H1 (cell line): ENCODE results near the gene KSR2. TPM values are rescaled to one million over a fixed set of nuclear protein-coding genes. Genes with fewer than 3 reads are reported as not detected.

Source experiments
- CTCF ChIA-PET: fragments of 300-600 bp; sonication (Branson Sonifier 250); formaldehyde crosslinking; loops from one replicate; lab custom pipeline; 2021; ENCODE audit not compliant: partially characterized antibody; lab: Charles Lee
- POLR2A ChIA-PET: fragments of 300-600 bp; sonication (Branson Sonifier 250); formaldehyde crosslinking; loops from one replicate; lab custom pipeline; 2021; ENCODE audit warnings: inconsistent platforms; ENCODE audit not compliant: partially characterized antibody; lab: Charles Lee
- DNase-seq, 2 experiments: peaks; one replicate each; pipeline versions ENCODE4 v3.0.0 to v3.0.0-alpha.2; 2010 to 2022; ENCODE audit warnings: low spot score in 2 of 2, low read depth in 1 of 2, mixed read lengths in 1 of 2
- FAIRE-seq: peaks from 2 replicates; lab custom pipeline; 2011; peaks lifted over from hg19 to GRCh38; lab: Jason Lieb, UNC
- H2AFZ ChIP-seq: 2 replicates; pipeline ENCODE4 v1.8.1; 2012; ENCODE audit warnings: low read length, inconsistent platforms
- H2AK5ac ChIP-seq: 2 replicates; pipeline ENCODE4 v1.6.1; 2013; ENCODE audit warnings: low read depth, low read length
- H2BK120ac ChIP-seq: replicated peaks from 2 replicates; pipeline ENCODE3; 2013; ENCODE audit warnings: low read depth, low read length, inconsistent platforms
- H2BK12ac ChIP-seq: 2 replicates; pipeline ENCODE4 v1.6.1; 2013; ENCODE audit warnings: low read depth, low read length
- H2BK15ac ChIP-seq: 2 replicates; pipeline ENCODE4 v1.6.1; 2013; ENCODE audit warnings: low read length
- H2BK20ac ChIP-seq: 2 replicates; pipeline ENCODE4 v1.6.1; 2013; ENCODE audit warnings: low read length
- H2BK5ac ChIP-seq: 2 replicates; pipeline ENCODE4 v1.6.1; 2013; ENCODE audit warnings: low read depth, low read length
- H3K14ac ChIP-seq: 2 replicates; pipeline ENCODE4 v1.6.1; 2013; ENCODE audit warnings: inconsistent platforms; ENCODE audit not compliant: insufficient read length
- H3K18ac ChIP-seq: 2 replicates; pipeline ENCODE4 v1.6.1; 2013; ENCODE audit warnings: low read length; ENCODE audit errors: extremely low read depth
- H3K23ac ChIP-seq: 2 replicates; pipeline ENCODE4 v1.6.1; 2013; ENCODE audit warnings: inconsistent platforms; ENCODE audit not compliant: insufficient read length
- H3K23me2 ChIP-seq: 2 replicates; pipeline ENCODE4 v1.6.1; 2013; ENCODE audit warnings: low read depth, low read length
- H3K27ac ChIP-seq: 2 replicates; pipeline ENCODE4 v1.6.1; 2011; ENCODE audit warnings: low read depth, low read length, inconsistent platforms
- H3K27me3 ChIP-seq, 4 experiments: replicated peaks in 1 of 4; 1 replicate in 1 of 4; 2 replicates in 3 of 4; pipeline versions ENCODE4 v1.6.1 to v1.8.1; 2011 to 2013; ENCODE audit warnings: low read length in 3 of 4, mild to moderate bottlenecking in 3 of 4, inconsistent platforms in 2 of 4, mixed read lengths in 2 of 4, moderate library complexity in 1 of 4; ENCODE audit not compliant: control insufficient read depth in 3 of 4, insufficient read depth in 3 of 4; ENCODE audit errors: extremely low read depth in 1 of 4
- H3K36me3 ChIP-seq, 4 experiments: 2 replicates each; pipeline versions ENCODE4 v1.6.1 to v1.8.1; 2011 to 2013; ENCODE audit warnings: mild to moderate bottlenecking in 4 of 4, low read length in 3 of 4, moderate library complexity in 2 of 4, control low read depth in 1 of 4, inconsistent platforms in 1 of 4; ENCODE audit not compliant: insufficient read depth in 4 of 4, control insufficient read depth in 2 of 4
- H3K4ac ChIP-seq: replicated peaks from 2 replicates; pipeline ENCODE3; 2013; ENCODE audit warnings: low read length, low read depth, mixed read lengths, inconsistent platforms; ENCODE audit not compliant: insufficient read length
- H3K4me1 ChIP-seq, 4 experiments: replicated peaks in 1 of 4; 1 replicate in 1 of 4; 2 replicates in 3 of 4; pipeline versions ENCODE4 v1.6.1 to v1.8.1; 2011 to 2013; ENCODE audit warnings: low read length in 3 of 4, inconsistent platforms in 2 of 4, mixed read lengths in 1 of 4; ENCODE audit not compliant: insufficient read depth in 4 of 4, control insufficient read depth in 3 of 4
- H3K4me2 ChIP-seq, 2 experiments: 2 replicates each; pipeline versions ENCODE4 v1.6.1 to v1.8.1; 2011 to 2013; ENCODE audit warnings: low read depth in 2 of 2, low read length in 2 of 2, control low read depth in 1 of 2, inconsistent platforms in 1 of 2, mild to moderate bottlenecking in 1 of 2; ENCODE audit not compliant: insufficient read depth in 1 of 2
- H3K4me3 ChIP-seq, 4 experiments: fragments of 200-600, 300-600 bp in 1 of 4; sonication (generic), shearing (Covaris generic), sonication (Bioruptor Twin) in 1 of 4; 2 replicates each; pipeline versions ENCODE4 v1.5.1 to v1.8.1; 2011 to 2016; ENCODE audit warnings: low read length in 4 of 4, low read depth in 3 of 4, control low read depth in 2 of 4, inconsistent platforms in 2 of 4, mild to moderate bottlenecking in 2 of 4, mixed read lengths in 1 of 4, moderate library complexity in 1 of 4; ENCODE audit not compliant: insufficient read depth in 2 of 4; ENCODE audit errors: extremely low read depth in 1 of 4
- H3K56ac ChIP-seq: replicated peaks from 2 replicates; pipeline ENCODE3; 2013; ENCODE audit warnings: low read depth, mild to moderate bottlenecking, mixed read lengths, low read length, inconsistent platforms; ENCODE audit not compliant: insufficient read length
- H3K79me1 ChIP-seq: 2 replicates; pipeline ENCODE4 v1.6.1; 2013; ENCODE audit warnings: low read depth, low read length, control low read depth
- H3K79me2 ChIP-seq, 2 experiments: 2 replicates each; pipeline versions ENCODE4 v1.6.1 to v1.8.1; 2012 to 2013; ENCODE audit warnings: low read length in 2 of 2, mild to moderate bottlenecking in 2 of 2, inconsistent platforms in 1 of 2; ENCODE audit not compliant: insufficient read depth in 2 of 2, control insufficient read depth in 1 of 2
- H3K9ac ChIP-seq, 4 experiments: replicated peaks in 1 of 4; 1 replicate in 1 of 4; 2 replicates in 3 of 4; pipeline versions ENCODE4 v1.6.1 to v1.8.1; 2011 to 2013; ENCODE audit warnings: low read depth in 3 of 4, low read length in 3 of 4, control low read depth in 2 of 4, mild to moderate bottlenecking in 2 of 4, moderate library complexity in 2 of 4, inconsistent platforms in 1 of 4; ENCODE audit errors: extremely low read depth in 1 of 4
- H3K9me3 ChIP-seq, 2 experiments: 2 replicates each; pipeline versions ENCODE4 v1.6.1 to v1.8.1; 2012 to 2013; ENCODE audit warnings: mild to moderate bottlenecking in 2 of 2, moderate library complexity in 2 of 2, control low read depth in 1 of 2, inconsistent platforms in 1 of 2, low read depth in 1 of 2, low read length in 1 of 2, mixed read lengths in 1 of 2; ENCODE audit not compliant: insufficient read depth in 2 of 2
- H4K20me1 ChIP-seq, 2 experiments: replicated peaks in 1 of 2; 2 replicates each; pipeline versions ENCODE3 to v1.8.1; 2011 to 2013; ENCODE audit warnings: inconsistent platforms in 2 of 2, low read length in 2 of 2, mild to moderate bottlenecking in 1 of 2; ENCODE audit not compliant: insufficient read depth in 2 of 2, control insufficient read depth in 1 of 2
- H4K5ac ChIP-seq: 2 replicates; pipeline ENCODE4 v1.6.1; 2013; ENCODE audit warnings: low read length, low read depth, mixed read lengths, inconsistent platforms; ENCODE audit not compliant: insufficient read length
- H4K8ac ChIP-seq: 2 replicates; pipeline ENCODE4 v1.8.0; 2013; ENCODE audit warnings: mild to moderate bottlenecking, moderate library complexity, low read length, inconsistent platforms; ENCODE audit not compliant: insufficient read depth; ENCODE audit errors: extremely low read depth
- H4K91ac ChIP-seq: replicated peaks from 2 replicates; pipeline ENCODE3; 2013; ENCODE audit warnings: low read length, mixed read lengths, inconsistent platforms; ENCODE audit not compliant: insufficient read length
- ATF2 ChIP-seq: IDR thresholded peaks from 2 replicates; pipeline ENCODE4 v1.6.1; 2012; ENCODE audit warnings: low read length, inconsistent platforms
- JUN ChIP-seq: IDR thresholded peaks from 2 replicates; pipeline ENCODE4 v1.6.1; 2011; ENCODE audit warnings: low read depth, mild to moderate bottlenecking, improper control_type of control experiment, low read length
- KDM1A ChIP-seq: fragments of 200-600, 300-600 bp; sonication (generic); IDR thresholded peaks from 2 replicates; pipeline ENCODE4 v1.7.1; 2016; ENCODE audit warnings: mild to moderate bottlenecking, low read length, borderline replicate concordance
- RXRA ChIP-seq: IDR thresholded peaks from 2 replicates; pipeline ENCODE4 v1.6.1; 2011; ENCODE audit warnings: low read depth, mild to moderate bottlenecking, low read length, moderate library complexity; ENCODE audit not compliant: insufficient read depth
- SP1 ChIP-seq: IDR thresholded peaks from 2 replicates; pipeline ENCODE4 v1.6.1; 2011; ENCODE audit warnings: low read depth, low read length
- polyA plus RNA-seq, 7 experiments: library from polyadenylated mRNA; depleted of rRNA in 3 of 7; stranded (reverse) in 5 of 7; unstranded in 2 of 7; fragments of >200 nt in 5 of 7; fragments of 200-250 nt in 2 of 7; gene quantifications; 1 replicate in 5 of 7; 2 replicates in 1 of 7; 4 replicates in 1 of 7; pipeline versions ENCODE4 v1.2.1 to v1.2.3, GENCODE V29; 2011 to 2013; ENCODE audit warnings: missing spikeins in 2 of 7, mixed read lengths in 2 of 7
- total RNA-seq: library from RNA; stranded (reverse); fragmentation: NEBNext Ultra II Directional; extraction: Animal tissue kit (Norgen Biotek cat#: 25700); gene quantifications from 2 replicates; pipeline ENCODE4 v1.2.1, GENCODE V29; 2021

The KSR2 gene
- total and polyA plus RNA-seq, 2 of the 8 experiments (the other 6 are each of a cell fraction or from before 2014, with no cell fraction given), result 0.74 to 2.2 TPM

- Histone ChIP-seq H2AFZ (no peak overlapping the region), H4K20me1 (no peaks in the 10 kb centered on the region)
- CTCF ChIA-PET, result no interaction called here
Measured at GRCh38 chr12:117606024-117606423, 362.8 kb downstream of the KSR2 start.

More at GRCh38 chr12:117606024-117606423, 362.8 kb downstream of the KSR2 start:
- no peaks in the 10 kb centered on the region for H3K79me2 ChIP-seq
- H3K4me1 ChIP-seq, result no peaks in the 10 kb centered on the region; a peak in 4 of 7 replicates
- no peak overlapping the region for H2BK120ac ChIP-seq
- H3K4ac ChIP-seq, result no peak overlapping the region
- no peak overlapping the region for H2AK5ac ChIP-seq
- no peaks in the 10 kb centered on the region; the same call in 1 of the 2 replicates for H3K23me2 ChIP-seq
- H3K36me3 ChIP-seq, result no peaks in the 10 kb centered on the region
- no peak overlapping the region for H4K91ac ChIP-seq
- no peaks in the 10 kb centered on the region for H3K9me3 ChIP-seq
- no peak overlapping the region for H2BK15ac ChIP-seq
- H3K23ac ChIP-seq, result no peak overlapping the region
- no peak overlapping the region for H3K9ac ChIP-seq
- no peaks in the 10 kb centered on the region for H3K27me3 ChIP-seq
- POLR2A ChIA-PET, result no interaction called here
- no peak overlapping the region for H2BK20ac ChIP-seq
- no peak overlapping the region for H3K4me2 ChIP-seq
- H4K8ac ChIP-seq, result no peak overlapping the region
- H3K27ac ChIP-seq, result no peak overlapping the region
- FAIRE-seq (no peak), DNase-seq (no peak)
- no peak overlapping the region for H2BK12ac ChIP-seq
- TF ChIP-seq KDM1A, result no peak
- TF ChIP-seq SP1, result no peak
- no peak for TF ChIP-seq RXRA
- no peak for TF ChIP-seq JUN
- TF ChIP-seq ATF2, result no peak
- no peak overlapping the region for H3K4me3 ChIP-seq
- no peak overlapping the region for H2BK5ac ChIP-seq
- H3K79me1 ChIP-seq, result no peaks in the 10 kb centered on the region
- H3K56ac ChIP-seq, result no peak overlapping the region
- H4K5ac ChIP-seq, result no peak overlapping the region
- no peak overlapping the region for H3K14ac ChIP-seq
- no peak overlapping the region for H3K18ac ChIP-seq
